HEK293T (cell line): ENCODE measurements around the gene CRAMP1.

ENCODE experiments used
- ARNT ChIP-seq: fragments of 450-650 bp; IDR thresholded peaks from 2 replicates; pipeline ENCODE4 v1.6.1; 2017; ENCODE audit warnings: mild to moderate bottlenecking
- TARDBP ChIP-seq: fragments of 450-650 bp; IDR thresholded peaks from 2 replicates; pipeline ENCODE4 v1.6.1; 2016

DNA sequence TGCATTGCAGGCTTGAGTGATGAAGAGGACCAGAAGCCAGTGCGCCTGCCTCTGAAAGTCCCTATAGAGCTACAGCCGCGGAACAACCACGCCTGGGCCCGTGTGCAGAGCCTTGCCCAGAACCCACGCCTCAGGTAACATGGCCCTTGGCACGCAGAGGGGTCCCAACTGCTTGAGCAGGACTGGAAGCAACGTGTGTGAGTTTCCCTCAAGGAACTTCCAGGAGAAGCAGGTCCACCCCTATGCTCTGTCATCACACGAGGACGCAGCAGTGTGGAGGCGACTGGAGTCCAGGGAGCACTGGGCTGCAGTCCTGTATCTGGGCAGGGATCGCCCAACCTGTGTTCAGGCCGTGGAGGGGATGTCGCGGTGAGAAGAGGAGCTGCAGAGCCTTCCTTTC is 40.9 kb downstream of the CRAMP1 start:
- TF ChIP-seq TARDBP: no peak
- TF ChIP-seq ARNT: no peak
